Occipital lobe (tissue), 2 donors: ENCODE data around the gene MPHOSPH9. TPM values are rescaled to one million over a fixed set of nuclear protein-coding genes. Genes with fewer than 3 reads are reported as not detected.

Experiments
- small RNA-seq: library from RNA; depleted of rRNA; stranded (forward); fragments of <200 nt; gene quantifications from one replicate; pipeline ENCODE3, GENCODE V24; 2014
- total RNA-seq: library from RNA; depleted of rRNA; stranded (reverse); fragments of >200 nt; gene quantifications from one replicate; pipeline ENCODE4 v1.2.3, GENCODE V29; 2014

Gene MPHOSPH9
- total RNA-seq, 1 donor from 2014 or later, result 101 TPM

Small RNAs within 50 kb of the gene (small RNA-seq; reads per million reads assigned to genes)
- gene RNA5SP375, result not detected

Other genes starting within 250 kb of the MPHOSPH9 start
- gene PITPNM2, start 82.1 kb downstream of the MPHOSPH9 start, total RNA-seq, result 9.0 TPM
- 13.9 TPM for gene MTRFR, start 295 bp upstream of the MPHOSPH9 start, total RNA-seq
- 75.0 TPM for gene CDK2AP1, start 38.7 kb upstream of the MPHOSPH9 start, total RNA-seq
- gene SBNO1, start 131.7 kb upstream of the MPHOSPH9 start, total RNA-seq, result 48.4 TPM
- gene KMT5A, start 151.0 kb upstream of the MPHOSPH9 start, total RNA-seq, result 31.5 TPM
- gene RILPL2, start 203.5 kb upstream of the MPHOSPH9 start, total RNA-seq, result 0.78 TPM
- 25.4 TPM for gene SNRNP35, start 225.0 kb upstream of the MPHOSPH9 start, total RNA-seq